GM21526 (cell line): ENCODE measurements around the gene TPRN.

Experiments
- ATAC-seq: cut with Tn5 transposase; IDR thresholded peaks from one replicate; pipeline ENCODE4 v1.9.1; 2021; ENCODE audit warnings: moderate library complexity; ENCODE audit not compliant: unreplicated experiment, low FRiP score

Gene TPRN

DNA sequence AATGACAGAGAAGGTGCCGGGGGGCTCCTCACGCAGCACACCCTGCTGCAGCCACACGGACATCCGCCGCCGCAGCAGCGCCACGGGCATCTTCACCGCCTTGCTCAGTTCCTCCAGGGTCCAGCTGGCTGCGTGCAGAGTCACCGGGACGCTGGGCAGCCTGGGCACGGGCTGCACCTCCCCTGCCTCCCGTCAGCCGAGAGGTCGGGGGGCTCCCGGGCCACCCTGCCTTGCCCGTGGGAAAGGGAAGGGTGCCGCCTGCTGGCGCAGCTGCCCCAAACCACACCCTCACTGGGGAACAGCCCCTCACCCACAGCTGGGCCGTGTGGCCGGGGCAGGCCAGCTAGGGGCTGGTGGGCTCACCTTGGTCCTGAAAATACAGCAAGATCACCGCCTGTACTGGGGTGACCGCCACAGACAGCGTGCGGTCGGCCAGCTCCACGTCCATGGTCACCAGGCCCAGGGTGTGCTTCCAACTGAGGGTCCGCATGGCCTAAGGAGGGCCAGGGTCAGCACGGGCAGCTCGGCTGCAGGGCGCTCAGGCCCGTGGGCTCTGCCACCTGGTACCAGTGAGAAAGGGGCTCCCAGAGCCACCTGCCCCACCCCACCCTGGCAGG is 25.1 kb downstream of the TPRN start:
- ATAC-seq = no peak

DNA sequence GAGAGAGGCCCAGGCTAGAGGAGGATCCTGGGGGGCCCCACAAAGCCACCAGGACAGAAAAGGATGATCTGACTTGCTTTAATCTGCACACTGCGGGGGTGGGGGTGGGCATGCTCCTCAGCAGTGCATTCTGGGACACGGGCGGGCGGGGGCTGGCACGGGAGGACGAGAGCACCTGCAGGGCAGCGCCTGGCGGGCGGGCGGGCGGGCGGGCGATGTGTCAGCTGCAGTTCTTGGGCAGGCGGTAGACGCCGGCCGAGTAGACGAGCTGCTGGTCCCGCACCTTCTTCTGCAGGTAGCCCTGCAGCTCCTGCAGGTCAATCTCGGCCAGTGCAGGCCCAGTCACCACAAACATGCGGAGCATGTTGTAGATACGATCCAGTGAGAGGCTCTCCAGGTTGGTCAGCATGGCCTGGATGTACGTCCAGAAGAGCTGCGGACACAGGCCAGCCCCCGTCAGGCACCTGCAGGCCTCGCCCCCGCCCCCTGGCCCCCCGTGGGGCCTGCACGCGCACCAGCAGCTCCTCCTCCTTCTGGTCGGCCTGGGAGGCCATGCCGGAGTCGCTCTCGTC is 25.7 kb downstream of the TPRN start:
- ATAC-seq = no peak

DNA sequence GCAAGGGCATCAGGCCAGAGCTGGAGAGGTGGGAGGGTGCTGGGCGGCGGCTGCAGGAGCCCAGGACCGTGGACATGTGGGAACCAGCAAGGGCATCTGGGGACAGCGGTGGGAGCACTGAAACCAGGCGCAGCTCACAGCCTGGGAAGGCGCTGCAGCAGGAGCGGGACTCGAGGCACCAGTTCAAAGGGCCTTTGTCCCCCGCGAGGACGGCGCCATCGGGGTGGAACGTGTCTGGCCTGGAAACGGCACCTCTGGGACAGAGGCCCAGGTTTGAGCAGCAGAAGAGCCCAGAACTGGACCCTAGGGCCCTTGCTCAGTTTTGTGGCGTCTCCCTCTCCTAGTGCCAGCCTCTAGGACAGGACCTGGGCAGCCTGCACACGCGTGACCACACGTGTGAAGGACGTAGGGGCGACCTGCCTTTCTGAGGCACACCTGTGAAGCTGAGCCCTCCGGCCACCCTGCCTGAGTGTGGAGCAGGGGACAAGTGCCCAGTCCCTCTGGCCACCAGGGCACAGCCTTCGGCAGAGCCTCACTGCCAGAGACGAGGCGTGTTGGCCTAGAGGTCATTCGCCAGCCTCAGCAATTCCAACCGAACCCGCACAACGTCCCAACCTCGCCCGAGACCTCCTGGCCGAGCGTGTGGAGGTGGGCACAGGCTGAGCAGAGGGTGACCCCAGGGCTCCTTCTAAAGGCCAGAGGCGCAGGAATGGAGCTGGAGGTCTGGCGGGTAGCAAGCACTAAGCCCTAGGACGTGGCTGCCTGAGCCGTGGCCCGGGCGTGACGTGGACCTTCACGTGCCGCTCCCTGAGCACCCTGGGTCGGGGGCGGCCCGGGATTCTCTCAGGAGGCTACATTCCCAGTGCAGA is 26.5 kb downstream of the TPRN start:
- no peak for ATAC-seq

DNA sequence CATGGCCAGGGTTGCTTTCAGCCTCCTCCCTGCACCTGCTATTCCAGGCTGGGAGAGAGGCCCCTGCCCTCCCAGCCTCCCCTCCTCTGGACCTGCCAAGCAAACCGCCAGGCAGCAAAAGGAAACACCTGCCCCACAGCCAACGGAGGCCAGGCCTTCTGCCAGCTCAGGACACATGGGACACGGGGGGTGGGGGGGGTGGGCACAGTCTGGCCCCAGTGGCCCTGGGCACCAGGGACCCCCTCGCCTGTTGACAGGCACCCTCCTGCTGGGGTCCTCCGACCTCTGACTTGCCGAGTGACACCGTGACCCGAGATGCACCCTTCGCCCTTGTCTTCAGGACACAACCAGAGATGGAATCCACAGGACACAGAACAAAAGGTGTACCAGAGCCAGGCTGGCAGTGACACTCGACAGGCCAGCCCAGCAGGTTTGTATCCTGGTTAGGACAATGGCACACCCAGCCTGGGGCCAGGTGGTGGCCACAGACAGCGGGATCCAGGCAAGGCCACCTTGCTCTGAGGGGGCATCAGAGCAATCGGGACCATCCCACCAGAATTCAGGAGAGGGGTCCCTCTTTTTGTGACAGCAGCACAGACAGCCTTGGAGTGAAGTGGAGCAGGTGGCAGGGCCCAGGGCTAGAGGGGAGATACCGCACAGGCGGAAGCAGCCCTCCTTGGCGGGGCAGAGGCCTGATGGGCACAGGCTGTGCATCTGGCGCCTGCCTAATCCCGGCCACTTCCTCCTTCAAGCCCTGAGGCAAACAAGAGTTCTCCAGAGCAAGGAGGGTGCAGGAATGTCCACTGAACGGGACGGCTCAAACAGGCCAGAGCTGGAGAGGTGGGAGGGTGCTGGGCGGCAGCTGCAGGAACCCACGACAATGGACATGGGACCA is 27.4 kb downstream of the TPRN start:
- ATAC-seq = no peak

DNA sequence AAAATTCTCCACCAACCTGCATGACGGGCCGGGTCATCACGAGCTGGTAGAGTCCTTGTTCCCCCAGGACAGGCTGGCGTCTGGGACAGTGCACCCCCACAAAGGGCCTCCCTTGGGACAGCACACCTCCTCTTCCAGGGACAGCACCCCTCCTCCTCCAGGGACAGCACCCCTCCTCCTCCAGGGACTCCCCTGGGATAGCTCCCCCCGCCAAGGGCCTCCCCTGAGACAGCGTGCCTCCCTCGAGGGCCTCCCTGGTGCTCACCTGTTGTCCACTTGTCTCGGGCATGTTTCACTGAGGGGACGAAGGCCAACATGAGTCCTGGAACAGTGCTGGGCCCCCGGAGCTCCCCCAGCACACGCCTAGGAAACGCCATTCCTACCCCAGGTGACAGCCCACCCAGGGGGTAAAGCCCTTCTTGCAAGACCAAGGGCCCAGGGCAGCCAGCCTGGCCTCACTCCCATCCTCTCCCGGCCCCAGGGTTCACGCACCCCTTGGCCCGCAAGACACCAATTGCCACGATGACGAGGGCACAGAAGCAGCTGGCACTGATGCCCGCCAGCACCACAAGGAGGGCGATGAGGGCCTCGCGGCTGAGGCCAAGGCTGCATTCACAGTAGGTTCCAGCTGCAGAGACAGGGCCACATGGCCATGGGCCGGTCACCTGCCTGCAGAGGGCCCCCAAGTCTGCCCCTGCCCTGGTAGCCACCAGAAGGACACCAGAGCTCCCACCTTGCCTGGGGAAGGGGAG is 29.2 kb downstream of the TPRN start:
- no peak for ATAC-seq

DNA sequence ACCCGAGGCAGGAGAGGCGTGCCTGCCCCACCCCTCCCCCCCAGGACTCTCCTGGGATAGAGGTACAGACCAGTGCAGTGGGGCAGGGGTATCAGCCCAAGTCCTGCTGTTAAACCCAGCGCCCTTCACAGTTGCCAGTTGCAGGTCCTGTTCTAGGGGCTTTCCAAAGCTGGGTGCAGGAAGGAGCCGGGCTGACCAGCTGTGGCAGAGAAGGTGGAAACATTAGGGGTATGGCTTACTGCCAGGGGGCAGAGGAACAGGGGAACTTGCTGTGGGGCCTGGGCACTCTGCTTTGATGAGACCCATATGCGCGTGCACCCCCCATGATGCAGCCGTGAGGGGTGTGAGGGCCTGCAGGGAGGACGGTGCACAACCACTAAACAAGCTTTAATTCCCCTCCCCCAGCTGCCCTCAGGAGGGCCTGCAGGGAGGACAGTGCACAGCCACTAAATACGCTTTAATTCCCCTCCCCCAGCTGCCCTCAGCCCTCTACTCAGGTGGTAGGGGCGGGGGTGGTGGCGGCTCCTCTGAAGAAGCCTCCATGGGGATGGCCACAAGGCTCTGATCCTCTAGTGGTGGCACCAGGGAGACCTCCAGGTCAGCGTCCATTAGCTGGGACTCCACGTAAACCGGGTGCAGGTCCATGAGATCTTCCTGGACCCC is 29.9 kb downstream of the TPRN start:
- ATAC-seq = no peak

DNA sequence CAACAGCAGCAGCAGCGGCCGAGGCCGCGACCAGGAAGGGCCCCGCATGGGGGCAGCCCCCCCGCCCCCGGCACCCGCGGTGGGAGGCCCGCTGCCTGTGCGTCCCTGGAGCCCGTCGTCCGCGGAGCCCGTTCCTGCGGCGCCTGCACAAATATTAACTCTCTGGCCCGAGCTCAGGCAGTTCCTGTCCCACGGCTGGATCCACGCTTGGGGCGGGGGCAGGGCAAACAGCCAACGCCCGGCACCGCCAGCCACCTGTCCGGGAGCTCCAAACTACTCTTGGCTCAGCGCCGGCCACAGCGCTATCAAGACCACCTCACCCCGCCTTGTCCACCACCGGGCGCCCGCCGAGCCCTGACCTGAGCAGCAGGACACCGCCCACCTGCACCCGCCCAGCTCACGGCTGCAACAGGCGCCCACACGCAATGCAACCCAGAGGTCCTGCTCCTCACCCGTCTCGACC is 30.6 kb downstream of the TPRN start, which contains the start of gene LRRC26:
Gene LRRC26, minus strand, starts transcription at position 156 of the 463 bp plus-strand sequence. Its CDS starts 108 bp downstream, at position 48.
- no peak for ATAC-seq

DNA sequence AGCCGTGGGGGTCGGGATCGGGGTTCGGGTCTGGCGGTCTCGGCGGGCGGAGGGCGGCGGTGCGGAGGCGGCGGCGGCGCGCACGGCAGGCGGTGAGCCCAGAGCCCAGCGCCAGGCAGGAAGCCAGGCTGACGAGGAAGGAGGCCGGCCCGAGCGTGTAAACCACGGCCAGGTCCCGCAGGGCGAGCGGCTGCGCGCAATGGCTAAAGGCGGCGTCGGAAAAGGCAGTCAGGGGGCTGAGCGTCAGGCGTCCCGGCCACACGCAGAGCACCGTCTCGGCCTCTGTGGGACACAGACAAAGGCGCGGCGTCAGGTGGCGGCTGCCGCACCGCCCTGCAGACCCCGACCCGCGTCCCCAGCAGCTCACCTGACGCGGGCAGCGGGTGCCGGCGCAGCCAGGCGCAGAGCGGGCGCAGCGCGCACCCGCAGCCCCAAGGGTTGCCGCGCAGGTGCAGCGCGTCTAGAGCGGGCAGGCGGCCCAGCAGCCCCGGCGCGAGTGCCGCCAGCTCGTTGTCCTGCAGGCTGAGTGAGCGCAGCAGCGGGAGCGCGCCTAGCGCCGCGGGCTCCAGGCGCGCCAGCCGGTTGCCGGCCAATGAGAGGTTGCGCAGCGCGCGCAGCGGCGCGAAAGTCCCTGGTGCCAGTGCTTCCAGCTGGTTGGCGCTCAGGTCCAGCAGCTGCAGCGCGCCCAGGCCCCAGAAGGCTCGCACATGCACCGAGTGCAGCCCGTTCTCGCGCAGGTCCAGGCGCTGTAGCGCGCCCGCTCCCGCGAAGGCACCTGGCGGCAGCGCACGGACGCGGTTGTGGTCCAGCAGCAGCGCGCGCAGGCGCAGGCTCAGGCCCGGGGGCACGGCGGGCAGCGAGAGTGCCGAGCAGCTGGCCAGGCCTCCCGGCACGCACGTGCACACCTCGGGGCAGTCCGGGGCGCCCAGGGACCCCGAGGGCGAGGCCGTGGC is 31.4 kb downstream of the TPRN start:
- ATAC-seq = no peak

DNA sequence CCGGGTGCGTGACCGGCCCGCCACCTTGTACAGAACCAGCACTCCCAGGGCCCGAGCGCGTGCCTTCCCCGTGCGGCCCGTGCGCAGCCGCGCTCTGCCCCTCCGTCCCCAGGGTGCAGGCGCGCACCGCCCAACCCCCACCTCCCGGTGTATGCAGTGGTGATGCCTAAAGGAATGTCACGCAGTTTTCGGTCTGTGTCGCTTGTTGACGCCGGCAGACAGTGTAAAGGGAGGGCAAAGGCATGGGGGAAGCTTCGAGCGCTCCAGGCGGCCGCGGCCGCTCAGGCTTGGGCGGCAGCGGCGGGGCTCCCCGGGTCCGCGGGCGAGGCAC is 32.0 kb downstream of the TPRN start:
- no peak for ATAC-seq

DNA sequence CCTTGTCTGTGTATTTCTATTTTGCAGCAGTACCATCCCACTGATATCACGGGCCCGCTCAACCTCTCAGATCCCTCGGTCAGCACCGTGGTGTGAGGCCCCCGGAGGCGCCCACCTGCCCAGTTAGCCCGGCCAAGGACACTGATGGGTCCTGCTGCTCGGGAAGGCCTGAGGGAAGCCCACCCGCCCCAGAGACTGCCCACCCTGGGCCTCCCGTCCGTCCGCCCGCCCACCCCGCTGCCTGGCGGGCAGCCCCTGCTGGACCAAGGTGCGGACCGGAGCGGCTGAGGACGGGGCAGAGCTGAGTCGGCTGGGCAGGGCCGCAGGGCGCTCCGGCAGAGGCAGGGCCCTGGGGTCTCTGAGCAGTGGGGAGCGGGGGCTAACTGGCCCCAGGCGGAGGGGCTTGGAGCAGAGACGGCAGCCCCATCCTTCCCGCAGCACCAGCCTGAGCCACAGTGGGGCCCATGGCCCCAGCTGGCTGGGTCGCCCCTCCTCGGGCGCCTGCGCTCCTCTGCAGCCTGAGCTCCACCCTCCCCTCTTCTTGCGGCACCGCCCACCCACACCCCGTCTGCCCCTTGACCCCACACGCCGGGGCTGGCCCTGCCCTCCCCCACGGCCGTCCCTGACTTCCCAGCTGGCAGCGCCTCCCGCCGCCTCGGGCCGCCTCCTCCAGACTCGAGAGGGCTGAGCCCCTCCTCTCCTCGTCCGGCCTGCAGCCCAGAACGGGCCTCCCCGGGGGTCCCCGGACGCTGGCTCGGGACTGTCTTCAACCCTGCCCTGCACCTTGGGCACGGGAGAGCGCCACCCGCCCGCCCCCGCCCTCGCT is 32.6 kb downstream of the TPRN start:
- ATAC-seq = no peak

DNA sequence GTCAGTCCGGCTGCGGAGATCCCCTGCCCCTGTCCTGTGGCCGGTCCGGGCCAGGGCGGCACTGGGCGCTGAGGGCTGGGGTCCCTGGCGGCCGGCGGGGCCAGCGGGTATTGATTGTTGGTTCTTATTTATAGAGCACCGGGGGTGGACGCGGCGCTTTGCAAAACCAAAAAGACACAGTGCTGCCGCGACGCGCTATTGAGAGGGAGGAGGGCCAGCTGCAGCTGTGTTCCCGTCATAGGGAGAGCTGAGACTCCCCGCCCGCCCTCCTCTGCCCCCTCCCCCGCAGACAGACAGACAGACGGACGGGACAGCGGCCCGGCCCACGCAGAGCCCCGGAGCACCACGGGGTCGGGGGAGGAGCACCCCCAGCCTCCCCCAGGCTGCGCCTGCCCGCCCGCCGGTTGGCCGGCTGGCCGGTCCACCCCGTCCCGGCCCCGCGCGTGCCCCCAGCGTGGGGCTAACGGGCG is 33.2 kb downstream of the TPRN start:
- ATAC-seq = no peak

DNA sequence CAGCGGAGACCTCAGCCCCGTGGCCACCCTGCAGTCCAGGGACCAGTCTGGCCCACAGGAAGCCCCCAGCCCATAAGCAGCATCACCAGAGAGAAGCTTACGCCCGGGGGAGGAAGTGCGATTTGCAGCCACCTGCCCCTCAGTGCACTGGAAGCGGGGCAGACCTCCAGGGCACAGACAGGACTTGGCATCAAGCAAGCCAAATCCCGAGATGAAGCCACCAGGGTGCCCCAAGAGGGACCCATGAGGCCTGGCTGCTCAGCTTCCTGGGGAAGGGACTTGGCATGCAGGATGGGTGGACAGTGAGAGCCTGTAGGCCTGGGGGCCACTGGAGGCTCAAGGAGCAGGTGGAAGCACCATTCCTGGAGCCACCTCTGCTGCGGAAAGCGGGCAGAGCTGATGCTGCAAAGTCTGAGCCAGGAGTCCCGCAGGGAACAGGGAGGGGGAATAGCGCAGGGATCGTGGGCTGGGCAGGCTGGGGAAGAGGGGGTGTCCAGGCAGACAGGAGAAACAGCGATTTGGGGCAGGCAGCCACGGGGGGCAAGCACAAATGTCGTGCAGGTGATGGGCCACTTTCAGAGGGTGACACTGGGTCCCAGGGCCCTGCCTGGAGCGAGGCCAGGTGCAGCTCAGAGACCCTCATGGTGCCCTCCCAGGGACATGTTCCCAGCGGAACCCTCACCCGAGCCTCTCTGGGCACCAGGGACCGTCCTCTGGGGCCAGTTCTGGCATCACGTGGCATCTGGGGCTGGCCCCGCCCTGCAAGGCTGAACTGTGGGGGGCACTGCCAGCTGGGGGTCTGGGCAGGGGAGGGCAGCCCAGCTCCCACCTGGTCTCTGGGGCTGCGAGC is 33.9 kb downstream of the TPRN start:
- ATAC-seq = no peak

DNA sequence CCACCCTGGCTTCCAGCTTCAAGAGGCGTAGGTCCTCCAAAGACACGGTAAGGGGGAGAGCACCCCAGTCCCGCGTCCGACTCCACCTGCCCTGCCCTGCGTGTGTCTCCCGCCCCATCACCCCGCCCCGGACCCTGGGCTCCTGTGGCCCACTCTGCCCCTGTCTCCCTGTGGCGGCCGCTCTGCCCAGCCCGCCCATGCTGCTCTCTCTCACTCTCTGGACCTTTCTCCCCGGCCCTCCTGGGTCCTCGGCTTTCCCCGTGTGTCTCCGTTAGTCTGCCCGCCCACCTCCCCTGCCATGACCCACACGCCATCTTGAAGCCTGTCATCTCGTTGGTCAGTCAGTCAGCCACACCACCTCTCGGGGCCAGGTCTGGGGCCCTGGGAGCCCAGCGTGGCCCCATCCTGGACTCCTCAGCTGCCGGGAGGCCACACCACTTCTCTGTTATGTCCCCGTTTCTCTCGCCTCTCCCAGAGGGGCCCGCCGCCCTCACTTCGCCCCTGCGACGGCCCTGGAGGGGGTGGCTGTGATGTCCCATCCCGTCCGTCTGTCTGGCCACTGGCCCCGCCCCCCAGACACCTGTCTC is 35.2 kb downstream of the TPRN start:
- no peak for ATAC-seq

DNA sequence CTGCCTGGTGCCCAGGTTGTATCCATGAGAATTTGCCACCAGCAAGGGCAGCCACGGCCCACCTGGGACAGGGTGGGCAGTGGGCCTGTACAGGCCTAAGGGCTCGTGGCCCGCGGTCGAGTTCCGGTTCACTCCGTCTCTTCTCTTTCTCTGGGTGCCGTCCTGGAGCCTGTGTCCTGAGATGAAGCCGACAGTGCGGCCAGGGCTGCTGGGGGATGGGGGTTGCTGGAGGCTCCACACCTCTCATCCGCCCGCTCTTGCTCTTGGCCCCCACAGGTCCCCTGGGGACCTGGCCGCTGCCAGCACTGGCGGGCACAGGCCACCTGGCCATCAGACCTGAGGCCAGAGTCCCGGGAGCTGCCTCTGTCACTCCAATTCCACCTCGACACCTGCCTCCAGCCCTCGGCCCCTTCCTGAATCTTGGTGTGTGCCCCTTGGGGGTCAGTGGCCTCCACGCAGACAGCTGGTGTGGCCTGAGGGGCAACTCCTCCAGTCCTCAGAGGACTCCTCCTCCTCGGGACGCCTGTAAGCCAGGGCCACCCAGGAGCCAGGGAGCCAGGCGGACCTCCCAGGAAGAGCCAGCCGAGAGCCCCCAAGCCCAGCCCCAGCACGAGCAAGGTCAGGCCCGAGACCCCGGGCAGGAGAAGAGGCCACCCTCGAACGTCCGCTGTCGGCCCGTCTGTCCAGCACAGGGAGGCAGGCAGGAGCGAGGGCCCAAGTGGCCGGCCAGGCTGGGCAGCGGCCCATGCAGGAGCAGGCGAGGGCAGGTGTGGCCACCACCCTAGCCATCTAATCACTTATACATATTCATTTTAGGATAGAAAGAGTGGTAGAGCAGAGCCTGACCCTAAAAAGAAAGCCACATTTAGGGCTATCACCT is 35.9 kb downstream of the TPRN start:
- ATAC-seq = no peak

DNA sequence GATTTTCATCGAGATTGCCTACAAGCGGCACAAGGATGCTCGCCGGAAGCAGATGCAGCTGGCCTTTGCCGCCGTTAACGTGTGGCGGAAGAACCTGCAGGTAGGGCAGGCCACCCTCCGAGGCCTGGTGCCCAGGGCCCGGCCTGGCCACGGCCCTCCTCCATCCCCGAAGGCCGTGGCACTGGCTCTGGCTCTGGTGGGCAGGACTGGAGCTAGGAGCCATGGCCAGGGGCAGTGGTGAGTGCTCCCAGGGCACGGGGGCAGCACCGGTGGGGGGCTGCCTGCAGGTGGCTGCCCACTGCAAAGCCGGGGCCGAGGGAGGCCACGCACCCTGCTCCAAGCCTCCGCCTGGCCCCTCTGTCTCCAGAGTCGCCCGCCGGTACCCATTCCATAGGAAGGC is 36.7 kb downstream of the TPRN start:
- ATAC-seq = no peak
